ENCODE measurements around the gene TNK1.

GRCh38 chr17:7334938-7335538 lies 45.9 kb upstream of the TNK1 start:
- TF ChIP-seq EP300 (IDR thresholded peaks at IDR 0.05; ENCODE audit: low read depth) (no peak), CTCF (IDR thresholded peaks at IDR 0.05) (no peak)

All from transverse colon (tissue), 3 donors.